GM12878 (cell line): ENCODE measurements around the gene FLII. TPM values are rescaled to one million over a fixed set of nuclear protein-coding genes. Genes with fewer than 3 reads are reported as not detected.

Experiments
- ATAC-seq: fragments of 200-7000 bp; cut with Tn5 transposase; 3 replicates; pipeline ENCODE4 v1.9.1; 2020; ENCODE audit warnings: mild to moderate bottlenecking, moderate library complexity
- BruUV-seq: library from RNA; stranded (reverse); fragments of 400-500 nt; replicated peaks from 2 replicates; lab custom pipeline; 2021; lab: Mats Ljungman, UMichigan
- CTCF ChIA-PET: fragments of 300-600 bp; sonication (Branson Sonifier 250); formaldehyde crosslinking; extraction: SDS; loops from one replicate; lab custom pipeline; 2021; ENCODE audit warnings: inconsistent platforms; lab: Yijun Ruan, JAX
- POLR2A ChIA-PET: fragments of 350-600 bp; formaldehyde crosslinking; extraction: SDS; loops from one replicate; lab custom pipeline; 2021; ENCODE audit warnings: inconsistent platforms; lab: Charles Lee
- RAD21 ChIA-PET: fragments of 300-600 bp; sonication (Branson Sonifier 250); formaldehyde crosslinking; loops from one replicate; lab custom pipeline; 2023; ENCODE audit warnings: antibody characterized with exemption; ENCODE audit not compliant: unreplicated experiment; lab: Charles Lee
- SMC1A ChIA-PET: fragments of 300-600 bp; sonication (Branson Sonifier 250); formaldehyde crosslinking; loops from one replicate; lab custom pipeline; 2023; ENCODE audit not compliant: unreplicated experiment, uncharacterized antibody; lab: Charles Lee
- DNase-seq: peaks from one replicate; pipeline ENCODE4 v3.0.0-alpha.2; 2011; ENCODE audit warnings: low read depth, low spot score
- FAIRE-seq: peaks from 3 replicates; lab custom pipeline; 2011; peaks lifted over from hg19 to GRCh38; lab: Jason Lieb, UNC
- H2AFZ ChIP-seq: 2 replicates; pipeline ENCODE4 v1.6.0; 2011; ENCODE audit warnings: low read depth, low read length, control low read depth; ENCODE audit not compliant: control insufficient read depth
- H3K27ac ChIP-seq: 2 replicates; pipeline ENCODE4 v1.5.1; 2011; ENCODE audit warnings: control low read depth; ENCODE audit not compliant: control insufficient read depth, insufficient read depth
- H3K27me3 ChIP-seq, 2 experiments: replicated peaks in 1 of 2; 2 replicates each; pipeline versions ENCODE4 v1.6.0 to v1.6.1; 2011; ENCODE audit warnings: low read length in 1 of 2; ENCODE audit not compliant: control insufficient read depth in 2 of 2, insufficient read depth in 2 of 2
- H3K36me3 ChIP-seq, 2 experiments: 2 replicates each; pipeline ENCODE4 v1.5.1; 2011; ENCODE audit warnings: low read length in 1 of 2; ENCODE audit not compliant: control insufficient read depth in 2 of 2, insufficient read depth in 2 of 2
- H3K4me1 ChIP-seq: 2 replicates; pipeline ENCODE4 v1.6.1; 2011; ENCODE audit warnings: mild to moderate bottlenecking, low read length, moderate library complexity, mixed read lengths; ENCODE audit not compliant: control insufficient read depth, insufficient read depth
- H3K4me2 ChIP-seq: 2 replicates; pipeline ENCODE4 v1.6.0; 2011; ENCODE audit warnings: control low read depth; ENCODE audit not compliant: control insufficient read depth, insufficient read depth
- H3K4me3 ChIP-seq: fragments of 200-600 bp; sonication (generic); 2 replicates; pipeline ENCODE4 v1.5.1; 2016
- H3K79me2 ChIP-seq: 2 replicates; pipeline ENCODE4 v1.6.0; 2011; ENCODE audit warnings: low read length; ENCODE audit not compliant: control insufficient read depth, insufficient read depth
- H3K9ac ChIP-seq: 2 replicates; pipeline ENCODE4 v1.8.0; 2011; ENCODE audit warnings: low read length, control low read depth, mixed read lengths; ENCODE audit not compliant: control insufficient read depth, insufficient read depth
- H3K9me3 ChIP-seq: replicated peaks from 3 replicates; pipeline ENCODE4 v1.5.1; 2011; ENCODE audit warnings: mild to moderate bottlenecking, low read length; ENCODE audit not compliant: control insufficient read depth, insufficient read depth
- H4K20me1 ChIP-seq: 2 replicates; pipeline ENCODE4 v1.6.0; 2011; ENCODE audit not compliant: control insufficient read depth, insufficient read depth
- JUNB ChIP-seq: IDR thresholded peaks from 2 replicates; pipeline ENCODE4 v1.6.1; 2016; ENCODE audit warnings: antibody characterized with exemption, mild to moderate bottlenecking
- KLF5 ChIP-seq: fragments of 450-650 bp; IDR thresholded peaks from 2 replicates; pipeline ENCODE4 v1.6.1; 2014; ENCODE audit warnings: mild to moderate bottlenecking; ENCODE audit not compliant: partially characterized antibody
- NFIC ChIP-seq: IDR thresholded peaks from 2 replicates; pipeline ENCODE4 v1.6.1; 2012; ENCODE audit warnings: low read depth, mild to moderate bottlenecking, inconsistent platforms, low read length, moderate library complexity
- RB1 ChIP-seq: fragments of 450-650 bp; formaldehyde crosslinking; IDR thresholded peaks from 2 replicates; pipeline ENCODE4 v1.6.1; 2017; ENCODE audit warnings: mild to moderate bottlenecking, borderline replicate concordance
- SIN3A ChIP-seq: IDR thresholded peaks from 2 replicates; pipeline ENCODE4 v1.6.1; 2012; ENCODE audit warnings: low read depth, low read length, improper control_type of control experiment
- ZSCAN29 ChIP-seq: fragments of 450-650 bp; IDR thresholded peaks from 2 replicates; pipeline ENCODE4 v1.6.1; 2017; ENCODE audit warnings: mild to moderate bottlenecking, moderate library complexity
- WGBS: methylation state at CpG from one replicate; pipeline ENCODE4 v1.1.6; 2016; ENCODE audit warnings: low lambda C conversion rate; ENCODE audit not compliant: insufficient replicate concordance, insufficient coverage; ENCODE audit errors: missing lambda C conversion rate; 5-methylcytosine and 5-hydroxymethylcytosine counted together
- in situ Hi-C: fragments of 300-500 bp; cut with MboI; formaldehyde crosslinking; loops from 9 replicates; pipeline ENCODE4 v1.14.3; 2018; ENCODE audit warnings: mixed read lengths
- intact Hi-C: fragments of 100-400 bp; cut with micrococcal nuclease; formaldehyde crosslinking; loops from one replicate; pipeline ENCODE4 v1.14.2; 2022; ENCODE audit not compliant: unreplicated experiment
- polyA plus RNA-seq, 11 experiments: library from polyadenylated mRNA; depleted of rRNA in 4 of 11; unstranded in 6 of 11; stranded (reverse) in 5 of 11; fragments of >200 nt; fragmentation: Nextera tagmentation in 4 of 11; fragmentation: Illumina TruSeq in 1 of 11; extraction: Ambion mirVana in 4 of 11; extraction: Trizol in 1 of 11; gene quantifications; 1 replicate in 1 of 11; 2 replicates in 10 of 11; pipeline versions ENCODE4 v1.2.1 to v1.2.3, GENCODE V29; 2011 to 2016; ENCODE audit warnings: inconsistent platforms in 2 of 11, missing spikeins in 2 of 11, low read depth in 1 of 11
- total RNA-seq, 4 experiments: library from RNA; depleted of rRNA in 3 of 4; stranded (reverse); fragments of >200 nt in 3 of 4; fragmentation: Illumina TruSeq in 1 of 4; extraction: Trizol in 1 of 4; gene quantifications; 2 replicates each; pipeline versions ENCODE4 v1.2.1 to v1.2.3, GENCODE V29; 2013 to 2021
- TF ChIP-seq, protein P1 (sequence below): IDR thresholded peaks from 2 replicates; pipeline ENCODE4 v1.6.1; 2011; ENCODE audit warnings: low read depth, low read length, improper control_type of control experiment, borderline replicate concordance

The FLII gene
- total and polyA plus RNA-seq, 10 of the 15 experiments (the other 5 are each of a cell fraction or from before 2014, with no cell fraction given) = 22.2 to 200 (median 121) TPM

- Histone ChIP-seq H3K4me3 (no peak overlapping the region), H3K27ac (no peak overlapping the region), H3K79me2 (no peaks in the 10 kb centered on the region), H3K4me1 (no peaks in the 10 kb centered on the region), H3K27me3 (no peaks in the 10 kb centered on the region), H3K36me3 (no peaks in the 10 kb centered on the region), H3K4me2 (no peak overlapping the region), H2AFZ (no peak overlapping the region), H3K9ac (no peak overlapping the region), H4K20me1 (no peaks in the 10 kb centered on the region), H3K9me3 (no peaks in the 10 kb centered on the region)
- intact Hi-C loops = loop anchor here (2.0 to 5.0 kb wide), 2 partner anchors 33 to 45 kb away; partner anchors contain the start of genes ALKBH5 and MIEF2
- ChIA-PET SMC1A (no interaction called here), CTCF (no interaction called here), POLR2A (no interaction called here), RAD21 (no interaction called here)
- no TSS peak for BruUV-seq
- WGBS = 95% methylated on average over 5 of the region's 5 CpGs
- FAIRE-seq (no peak), ATAC-seq (no peak), DNase-seq (no peak)
- TF ChIP-seq SIN3A = no peak
- TF ChIP-seq KLF5 = no peak
- no peak for TF ChIP-seq NFIC
- TF ChIP-seq, protein P1, sequence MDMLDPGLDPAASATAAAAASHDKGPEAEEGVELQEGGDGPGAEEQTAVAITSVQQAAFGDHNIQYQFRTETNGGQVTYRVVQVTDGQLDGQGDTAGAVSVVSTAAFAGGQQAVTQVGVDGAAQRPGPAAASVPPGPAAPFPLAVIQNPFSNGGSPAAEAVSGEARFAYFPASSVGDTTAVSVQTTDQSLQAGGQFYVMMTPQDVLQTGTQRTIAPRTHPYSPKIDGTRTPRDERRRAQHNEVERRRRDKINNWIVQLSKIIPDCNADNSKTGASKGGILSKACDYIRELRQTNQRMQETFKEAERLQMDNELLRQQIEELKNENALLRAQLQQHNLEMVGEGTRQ = no peak
- TF ChIP-seq RB1 = no peak
- no peak for TF ChIP-seq ZSCAN29
- TF ChIP-seq JUNB = no peak
- in situ Hi-C loops = no loop called here
Measured at GRCh38 chr17:18227635-18228034, 30.9 kb downstream of the FLII start.
